ENCODE measurements around the gene PER2. TPM values are rescaled to one million over a fixed set of nuclear protein-coding genes. Genes with fewer than 3 reads are reported as not detected.

PER2 gene
- total and polyA plus RNA-seq, 2 of the 4 experiments (the other 2 are of a cell fraction) = 1.7 to 3.2 TPM

GRCh38 chr2:238271061-238271554 lies 17.3 kb downstream of the PER2 start:
- intact Hi-C loops (cut with micrococcal nuclease) (no loop called here), dilution Hi-C loops (cut with HindIII; ENCODE audit: low sequenced_read_pairs, unreplicated experiment) (no loop called here), in situ Hi-C loops (cut with MboI; ENCODE audit: low sequenced_read_pairs) (no loop called here)
- H2BK20ac ChIP-seq (ENCODE audit: low read depth, low read length) = no peak overlapping the region
- H3K9me1 ChIP-seq (ENCODE audit: insufficient read depth, low read length) = peaks cover 6% of the 10 kb centered on the region; the same call in 1 of the 2 replicates
- no peak overlapping the region for H2BK120ac ChIP-seq (ENCODE audit: low read depth, low read length)
- ATAC-seq (ENCODE audit: low read depth) = no peak
- 0 out of 2 replicates have a peak, but pooled peaks cover 1% of the 10 kb centered on the region for H3K4me1 ChIP-seq (ENCODE audit: control insufficient read depth, insufficient read depth, low read length)
- no peaks in the 10 kb centered on the region for H4K20me1 ChIP-seq (ENCODE audit: insufficient read depth, low read length)
- TF ChIP-seq CTCF (conservative IDR thresholded peaks at IDR 0.05; ENCODE audit: low read depth, low read length) (no peak), CEBPB (IDR thresholded peaks at IDR 0.05; ENCODE audit: low read depth, low read length) (no peak), FOS (IDR thresholded peaks at IDR 0.05; ENCODE audit: low read depth, low read length) (no peak), MAFK (IDR thresholded peaks at IDR 0.05; ENCODE audit: low read depth, low read length) (no peak), ELK1 (IDR thresholded peaks at IDR 0.05; ENCODE audit: borderline replicate concordance, low read depth, low read length) (no peak), RAD21 (IDR thresholded peaks at IDR 0.05; ENCODE audit: low read length) (no peak)
- no peaks in the 10 kb centered on the region for H3K9me3 ChIP-seq (ENCODE audit: control insufficient read depth, insufficient read depth, low read length)
- WGBS, 2 experiments (ENCODE audit: extremely low coverage in 2 of 2, insufficient read length in 1 of 2) = 84% methylated on average over 9 of the region's 13 CpGs; no CpG with 5 or more reads in 1 of the 2 experiments
- H3K4ac ChIP-seq (ENCODE audit: low read depth, low read length) = no peak overlapping the region
- no peak overlapping the region for H4K5ac ChIP-seq (ENCODE audit: low read depth, low read length)
- no peaks in the 10 kb centered on the region for H3K27me3 ChIP-seq (ENCODE audit: control insufficient read depth, insufficient read depth, low read length)
- no peak overlapping the region for H2BK5ac ChIP-seq (ENCODE audit: low read depth, low read length, poor library complexity, severe bottlenecking)
- H3K79me1 ChIP-seq (ENCODE audit: low read depth in 1 of 2, low read length in 2 of 2) = no peaks in the 10 kb centered on the region
- no peak overlapping the region for H3K18ac ChIP-seq (ENCODE audit: low read depth, low read length)
- peaks cover 23% of the 10 kb centered on the region for H3K36me3 ChIP-seq (ENCODE audit: control insufficient read depth, insufficient read depth, low read length)
- POLR2A ChIA-PET (ENCODE audit: unreplicated experiment) = no interaction called here
- H2AK9ac ChIP-seq (replicated peaks; ENCODE audit: low read depth, low read length, poor library complexity) = no peak overlapping the region
- H3K4me3 ChIP-seq (ENCODE audit: insufficient read depth, low read depth, low read length) = no peak overlapping the region
- H4K8ac ChIP-seq (ENCODE audit: low read depth in 2 of 2, low read length in 2 of 2) = no peak overlapping the region
- no peak overlapping the region for H2AK5ac ChIP-seq (ENCODE audit: low read depth, low read length)
- DNase-seq = no peak
- no TSS peak for BruUV-seq (replicated peaks)
- no peak overlapping the region for H4K91ac ChIP-seq (ENCODE audit: insufficient read depth, low read depth, low read length)
- H3K4me2 ChIP-seq (ENCODE audit: low read depth, low read length) = no peak overlapping the region
- CTCF ChIA-PET = no interaction called here
- H3K56ac ChIP-seq (ENCODE audit: extremely low read depth, insufficient read depth, low read length) = no peak overlapping the region
- H2AFZ ChIP-seq (replicated peaks; ENCODE audit: low read length, poor library complexity) = no peak overlapping the region
- no peak overlapping the region for H2BK15ac ChIP-seq (ENCODE audit: low read depth, low read length)
- no peak overlapping the region for H3K14ac ChIP-seq (replicated peaks; ENCODE audit: low read depth, low read length)
- H3K23ac ChIP-seq (ENCODE audit: low read depth, low read length) = no peak overlapping the region
- H3K27ac ChIP-seq (ENCODE audit: insufficient read depth, low read length) = no peak overlapping the region
- H3K9ac ChIP-seq (ENCODE audit: low read depth, low read length) = no peak overlapping the region

Measured in IMR-90 (cell line).